Hepatocyte (in vitro differentiated cells): ENCODE measurements around the gene DDC. TPM values are rescaled to one million over a fixed set of nuclear protein-coding genes. Genes with fewer than 3 reads are reported as not detected.

ENCODE experiments used
- DNase-seq: peaks from one replicate; pipeline ENCODE4 v3.0.0-alpha.2; 2016; ENCODE audit warnings: low spot score
- H2AFZ ChIP-seq: fragments of 200-600 bp; sonication (generic); 2 replicates; pipeline ENCODE4 v1.6.0; 2016; ENCODE audit warnings: antibody characterized with exemption, mild to moderate bottlenecking
- H3K27ac ChIP-seq: fragments of 200-600 bp; sonication (generic); 2 replicates; pipeline ENCODE4 v1.5.1; 2016; ENCODE audit warnings: mild to moderate bottlenecking
- H3K27me3 ChIP-seq: fragments of 200-600 bp; sonication (generic); 2 replicates; pipeline ENCODE4 v1.6.1; 2016
- H3K36me3 ChIP-seq: fragments of 200-600 bp; sonication (generic); replicated peaks from 2 replicates; pipeline ENCODE4 v1.5.1; 2016; ENCODE audit warnings: low read depth; ENCODE audit not compliant: insufficient read depth
- H3K4me1 ChIP-seq: fragments of 200-600 bp; sonication (generic); 2 replicates; pipeline ENCODE4 v1.5.1; 2016; ENCODE audit warnings: mild to moderate bottlenecking, moderate library complexity; ENCODE audit not compliant: insufficient read depth
- H3K4me2 ChIP-seq: fragments of 200-600 bp; sonication (generic); 2 replicates; pipeline ENCODE4 v1.6.0; 2016
- H3K4me3 ChIP-seq: fragments of 200-600 bp; sonication (generic); 2 replicates; pipeline ENCODE4 v1.5.1; 2016; ENCODE audit warnings: mild to moderate bottlenecking
- H3K79me2 ChIP-seq: fragments of 200-600 bp; sonication (generic); 2 replicates; pipeline ENCODE4 v1.6.0; 2017; ENCODE audit warnings: mild to moderate bottlenecking
- H3K9me2 ChIP-seq: fragments of 200-600 bp; sonication (generic); replicated peaks from 2 replicates; pipeline ENCODE4 v1.6.0; 2017; ENCODE audit warnings: mild to moderate bottlenecking; ENCODE audit not compliant: insufficient read depth
- H3K9me3 ChIP-seq: fragments of 200-600 bp; sonication (generic); 2 replicates; pipeline ENCODE4 v1.5.1; 2016; ENCODE audit warnings: low read depth, mild to moderate bottlenecking
- H4K20me1 ChIP-seq: fragments of 200-600 bp; sonication (generic); 2 replicates; pipeline ENCODE4 v1.6.0; 2016; ENCODE audit warnings: mild to moderate bottlenecking; ENCODE audit not compliant: insufficient read depth, poor library complexity, severe bottlenecking
- EZH2 ChIP-seq: fragments of 200-600 bp; sonication (generic); IDR thresholded peaks from 2 replicates; pipeline ENCODE4 v1.6.1; 2016; ENCODE audit warnings: antibody characterized with exemption, mild to moderate bottlenecking, borderline replicate concordance
- EZH2phosphoT487 ChIP-seq: fragments of 200-600 bp; sonication (generic); IDR thresholded peaks from one replicate; pipeline ENCODE4 v1.6.1; 2018; ENCODE audit warnings: antibody characterized with exemption, mild to moderate bottlenecking, low read depth, moderate library complexity; ENCODE audit not compliant: unreplicated experiment, severe bottlenecking
- WGBS: methylation state at CpG from one replicate; pipeline ENCODE4 v1.1.6; 2016; ENCODE audit warnings: low lambda C conversion rate; ENCODE audit errors: missing lambda C conversion rate; 5-methylcytosine and 5-hydroxymethylcytosine counted together
- polyA plus RNA-seq: library from polyadenylated mRNA; unstranded; fragments of >200 nt; fragmentation: Nextera tagmentation; extraction: Ambion mirVana; gene quantifications from 2 replicates; pipeline ENCODE4 v1.2.1, GENCODE V29; 2016
- total RNA-seq: library from RNA; depleted of rRNA; stranded (reverse); fragments of >200 nt; gene quantifications from 2 replicates; pipeline ENCODE4 v1.2.3, GENCODE V29; 2014
- TF ChIP-seq, protein P1 (sequence below): fragments of 200-600 bp; sonication (generic); IDR thresholded peaks from 2 replicates; pipeline ENCODE4 v1.5.1; 2016; ENCODE audit warnings: antibody characterized with exemption, mild to moderate bottlenecking; ENCODE audit not compliant: poor library complexity

Gene DDC
- total and polyA plus RNA-seq, 2 experiments from 2014 or later: 42.4 to 56.1 TPM

DNA sequence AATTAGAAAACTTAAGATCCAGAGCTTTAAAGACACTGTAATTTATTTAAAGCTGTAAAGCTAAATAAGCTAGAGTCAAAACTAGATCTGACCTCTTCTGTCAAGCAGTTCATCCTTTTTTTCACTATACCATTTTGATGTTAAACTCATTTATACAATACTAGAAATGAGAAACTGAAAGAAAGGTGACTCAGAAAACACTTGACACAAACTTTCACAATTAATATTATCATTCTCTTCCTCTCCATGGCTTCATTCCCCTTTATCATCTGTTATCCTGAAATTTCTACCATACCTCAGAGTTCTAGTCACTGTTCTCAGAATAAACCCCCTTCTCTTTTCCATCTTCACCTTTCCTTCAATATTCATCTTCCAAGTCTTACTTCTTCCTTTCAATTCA, 116.4 kb downstream of the DDC start:
- peak overlapping the region; percentile 93 for H3K4me2 ChIP-seq

DNA sequence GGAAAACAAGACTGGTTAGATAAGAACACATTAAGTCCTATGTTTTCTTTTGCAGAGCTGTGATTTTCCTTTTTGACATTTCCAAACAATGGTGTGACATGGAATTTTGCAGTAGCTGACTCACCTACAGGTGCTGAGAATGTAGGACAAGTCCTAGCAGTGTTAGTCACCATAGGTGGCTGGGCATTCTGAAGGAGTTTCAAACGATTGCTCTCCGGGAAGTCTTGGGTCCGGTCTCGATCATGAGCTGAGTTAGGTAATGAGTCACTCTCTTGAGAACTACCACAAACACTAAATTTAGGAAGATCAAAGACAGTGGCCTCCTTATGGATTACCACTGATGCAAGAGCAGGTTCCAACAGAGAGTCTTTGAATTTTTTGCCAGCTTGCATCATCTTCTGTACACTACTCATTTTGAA, 118.7 kb downstream of the DDC start:
- no peak overlapping the region for H2AFZ ChIP-seq
- WGBS: 77% methylated on average over 4 of the region's 4 CpGs
- H3K4me1 ChIP-seq: no peaks in the 10 kb centered on the region
- no peak for TF ChIP-seq EZH2
- TF ChIP-seq EZH2phosphoT487: no peak
- TF ChIP-seq, protein P1, sequence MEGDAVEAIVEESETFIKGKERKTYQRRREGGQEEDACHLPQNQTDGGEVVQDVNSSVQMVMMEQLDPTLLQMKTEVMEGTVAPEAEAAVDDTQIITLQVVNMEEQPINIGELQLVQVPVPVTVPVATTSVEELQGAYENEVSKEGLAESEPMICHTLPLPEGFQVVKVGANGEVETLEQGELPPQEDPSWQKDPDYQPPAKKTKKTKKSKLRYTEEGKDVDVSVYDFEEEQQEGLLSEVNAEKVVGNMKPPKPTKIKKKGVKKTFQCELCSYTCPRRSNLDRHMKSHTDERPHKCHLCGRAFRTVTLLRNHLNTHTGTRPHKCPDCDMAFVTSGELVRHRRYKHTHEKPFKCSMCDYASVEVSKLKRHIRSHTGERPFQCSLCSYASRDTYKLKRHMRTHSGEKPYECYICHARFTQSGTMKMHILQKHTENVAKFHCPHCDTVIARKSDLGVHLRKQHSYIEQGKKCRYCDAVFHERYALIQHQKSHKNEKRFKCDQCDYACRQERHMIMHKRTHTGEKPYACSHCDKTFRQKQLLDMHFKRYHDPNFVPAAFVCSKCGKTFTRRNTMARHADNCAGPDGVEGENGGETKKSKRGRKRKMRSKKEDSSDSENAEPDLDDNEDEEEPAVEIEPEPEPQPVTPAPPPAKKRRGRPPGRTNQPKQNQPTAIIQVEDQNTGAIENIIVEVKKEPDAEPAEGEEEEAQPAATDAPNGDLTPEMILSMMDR: no peak
- H3K79me2 ChIP-seq: peaks cover 6% of the 10 kb centered on the region
- H3K27me3 ChIP-seq: no peaks in the 10 kb centered on the region
- H3K27ac ChIP-seq: peak overlapping the region; percentile 8
- no peaks in the 10 kb centered on the region for H4K20me1 ChIP-seq
- peak; percentile 34 for DNase-seq
- H3K36me3 ChIP-seq: no peaks in the 10 kb centered on the region
- H3K9me2 ChIP-seq: no peaks in the 10 kb centered on the region
- H3K4me2 ChIP-seq: no peak overlapping the region
- H3K4me3 ChIP-seq: no peak overlapping the region
- H3K9me3 ChIP-seq: no peaks in the 10 kb centered on the region

More for the DNA sequence above, 116.4 kb downstream of the DDC start:
- no peaks in the 10 kb centered on the region for H3K4me1 ChIP-seq
- H3K79me2 ChIP-seq: peaks cover 6% of the 10 kb centered on the region
- no peak overlapping the region for H3K4me3 ChIP-seq
- H4K20me1 ChIP-seq: no peaks in the 10 kb centered on the region
- no peaks in the 10 kb centered on the region for H3K9me3 ChIP-seq
- TF ChIP-seq, protein P1: no peak
- no peak for TF ChIP-seq EZH2phosphoT487
- no peak for TF ChIP-seq EZH2
- no peaks in the 10 kb centered on the region for H3K27me3 ChIP-seq
- H2AFZ ChIP-seq: no peak overlapping the region
- H3K36me3 ChIP-seq: no peaks in the 10 kb centered on the region
- no peak overlapping the region for H3K27ac ChIP-seq
- no peak for DNase-seq
- H3K9me2 ChIP-seq: no peaks in the 10 kb centered on the region

DNA sequence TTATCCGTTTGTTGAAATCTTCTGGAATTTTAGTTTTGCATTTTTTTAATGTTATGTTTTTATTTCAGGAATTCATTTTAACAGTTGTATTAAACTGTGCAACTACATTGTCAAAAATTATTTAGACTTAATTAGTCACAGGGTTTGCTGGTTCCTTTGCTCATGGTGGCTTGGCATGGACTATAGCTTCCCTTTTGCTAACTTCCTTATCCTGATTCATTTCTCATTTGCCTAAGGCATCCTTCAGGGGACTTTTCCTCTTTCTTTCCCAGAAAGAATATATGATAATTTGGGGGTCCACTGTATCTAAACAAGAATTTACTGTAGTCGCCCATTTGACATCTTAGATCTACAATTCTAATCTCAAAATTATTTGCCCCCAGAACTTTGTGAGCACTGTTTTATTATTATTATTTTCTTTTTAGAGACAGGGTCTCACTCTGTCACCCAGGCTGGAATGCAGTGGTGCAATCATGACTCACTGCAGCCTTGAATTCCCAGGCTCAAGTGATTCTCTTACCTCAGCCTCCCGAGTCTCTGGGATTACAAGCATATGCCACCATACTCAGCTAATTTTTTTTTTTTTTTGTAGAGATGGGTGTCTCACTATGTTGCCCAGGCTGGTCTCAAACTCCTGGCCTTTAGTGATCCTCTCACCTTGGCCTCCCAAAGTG, 128.9 kb downstream of the DDC start:
- H3K4me1 ChIP-seq: no peaks in the 10 kb centered on the region
- H3K79me2 ChIP-seq: no peaks in the 10 kb centered on the region
- no peaks in the 10 kb centered on the region for H3K9me3 ChIP-seq
- no peaks in the 10 kb centered on the region for H3K27me3 ChIP-seq
- no peaks in the 10 kb centered on the region for H3K36me3 ChIP-seq
- no peaks in the 10 kb centered on the region for H4K20me1 ChIP-seq
- TF ChIP-seq EZH2 (no peak), EZH2phosphoT487 (no peak)
- TF ChIP-seq, protein P1: no peak
- H2AFZ ChIP-seq: no peak overlapping the region
- H3K4me2 ChIP-seq: no peak overlapping the region
- no peak for DNase-seq
- H3K27ac ChIP-seq: no peak overlapping the region
- H3K4me3 ChIP-seq: no peak overlapping the region
- WGBS: 74% methylated on average over 3 of the region's 3 CpGs
- H3K9me2 ChIP-seq: no peaks in the 10 kb centered on the region
